Testis (tissue), 2 donors: ENCODE results near the gene KLRF2.

Source experiments
- POLR2A ChIP-seq: fragments of 450-650 bp; IDR thresholded peaks from one replicate; pipeline ENCODE4 v1.6.1; 2017; ENCODE audit warnings: antibody characterized with exemption, mild to moderate bottlenecking, moderate library complexity
- TF ChIP-seq, protein P1 (sequence below), 3 experiments: fragments of 450-650 bp in 2 of 3; fragments of 200-600 bp in 1 of 3; sonication (generic) in 1 of 3; IDR thresholded peaks; one replicate each; pipeline ENCODE4 v1.5.1; 2016 to 2019; ENCODE audit warnings: antibody characterized with exemption in 3 of 3, mild to moderate bottlenecking in 2 of 3, moderate library complexity in 1 of 3

DNA sequence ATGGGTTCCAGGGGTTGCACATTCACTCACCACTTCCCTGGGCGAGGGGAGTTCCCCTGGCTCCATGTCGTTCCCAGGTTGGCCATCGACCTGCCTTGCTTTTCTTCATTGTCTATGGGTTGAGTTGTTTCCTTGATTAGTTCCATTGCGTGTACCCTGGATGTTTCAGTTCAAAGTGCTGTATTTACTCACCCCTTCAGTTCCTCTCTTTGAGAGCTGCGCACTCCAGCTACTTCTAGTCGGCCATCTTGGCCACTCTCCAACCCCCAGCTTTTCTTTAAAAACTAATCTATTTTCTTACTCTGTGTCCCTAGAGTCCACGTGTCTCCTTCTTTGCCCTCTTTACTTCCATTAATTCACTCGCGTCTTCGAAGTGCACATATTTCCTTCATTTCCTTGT is 39.2 kb downstream of the KLRF2 start:
- no peak for TF ChIP-seq POLR2A
- TF ChIP-seq, protein P1, sequence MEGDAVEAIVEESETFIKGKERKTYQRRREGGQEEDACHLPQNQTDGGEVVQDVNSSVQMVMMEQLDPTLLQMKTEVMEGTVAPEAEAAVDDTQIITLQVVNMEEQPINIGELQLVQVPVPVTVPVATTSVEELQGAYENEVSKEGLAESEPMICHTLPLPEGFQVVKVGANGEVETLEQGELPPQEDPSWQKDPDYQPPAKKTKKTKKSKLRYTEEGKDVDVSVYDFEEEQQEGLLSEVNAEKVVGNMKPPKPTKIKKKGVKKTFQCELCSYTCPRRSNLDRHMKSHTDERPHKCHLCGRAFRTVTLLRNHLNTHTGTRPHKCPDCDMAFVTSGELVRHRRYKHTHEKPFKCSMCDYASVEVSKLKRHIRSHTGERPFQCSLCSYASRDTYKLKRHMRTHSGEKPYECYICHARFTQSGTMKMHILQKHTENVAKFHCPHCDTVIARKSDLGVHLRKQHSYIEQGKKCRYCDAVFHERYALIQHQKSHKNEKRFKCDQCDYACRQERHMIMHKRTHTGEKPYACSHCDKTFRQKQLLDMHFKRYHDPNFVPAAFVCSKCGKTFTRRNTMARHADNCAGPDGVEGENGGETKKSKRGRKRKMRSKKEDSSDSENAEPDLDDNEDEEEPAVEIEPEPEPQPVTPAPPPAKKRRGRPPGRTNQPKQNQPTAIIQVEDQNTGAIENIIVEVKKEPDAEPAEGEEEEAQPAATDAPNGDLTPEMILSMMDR (IDR thresholded peaks at IDR 0.05), result no peak
